ENCODE data around the gene CAPN15. TPM values are rescaled to one million over a fixed set of nuclear protein-coding genes. Genes with fewer than 3 reads are reported as not detected.

The CAPN15 gene
- polyA plus RNA-seq, 1 of the 3 experiments (the other 2 are of a cell fraction) = 22.9 TPM

DNA sequence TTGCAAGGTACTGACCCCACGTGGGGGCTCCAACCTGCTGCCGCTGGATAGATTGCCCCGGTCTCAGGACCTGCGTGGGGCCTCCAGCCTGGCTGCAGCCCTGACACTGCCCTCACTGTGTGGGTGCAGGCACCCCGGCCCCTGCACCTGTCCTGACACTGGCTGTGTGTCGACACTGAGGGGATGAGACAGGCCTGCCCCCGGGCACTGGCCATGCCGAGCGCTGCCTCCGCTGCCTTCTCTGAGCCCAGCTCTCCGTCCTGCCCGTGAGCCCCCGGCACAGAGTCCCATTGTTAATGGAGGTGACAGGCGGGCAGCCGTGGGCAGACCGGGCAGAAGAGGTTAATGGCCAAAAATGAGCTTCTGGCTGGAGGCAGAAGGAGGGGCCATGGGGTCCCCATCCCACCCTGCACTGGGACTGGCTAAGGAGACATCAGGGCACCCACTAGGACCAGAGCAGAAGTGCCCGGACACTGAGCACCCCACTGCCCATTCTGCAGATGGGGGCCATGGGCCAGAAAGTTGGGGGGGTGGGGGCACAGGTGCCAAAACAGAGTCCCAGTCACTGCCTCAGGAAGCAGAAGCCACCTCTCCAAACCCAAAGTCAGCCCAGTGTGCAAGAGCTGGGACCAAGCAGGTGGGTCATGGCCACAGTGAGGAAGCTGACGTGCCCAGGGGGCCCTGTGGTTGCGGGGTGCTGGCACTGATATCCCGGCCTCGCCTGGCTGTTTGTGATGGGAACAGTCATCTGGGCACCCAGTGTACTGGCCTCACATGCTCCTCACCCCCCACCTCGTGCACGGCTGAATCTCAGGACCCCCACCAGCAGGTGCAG is 30.2 kb downstream of the CAPN15 start:
- ChIA-PET POLR2A (interaction anchor here (2.3 kb wide), 1 partner anchor 8 kb away, joined by 12 read pairs; the partner anchor contains the start of gene NHLRC4), CTCF (interaction anchor here (0.8 to 1.9 kb wide), 3 partner anchors 8 to 67 kb away, joined by 3 to 6 read pairs (median 3); no protein-coding TSS in a partner anchor)
- DNase-seq = no peak
- no peaks in the 10 kb centered on the region for H3K9me2 ChIP-seq
- H3K27me3 ChIP-seq (ENCODE audit: insufficient read depth) = peaks cover 27% of the 10 kb centered on the region
- TF ChIP-seq JUND (IDR thresholded peaks at IDR 0.05) = no peak
- TF ChIP-seq, protein P1, sequence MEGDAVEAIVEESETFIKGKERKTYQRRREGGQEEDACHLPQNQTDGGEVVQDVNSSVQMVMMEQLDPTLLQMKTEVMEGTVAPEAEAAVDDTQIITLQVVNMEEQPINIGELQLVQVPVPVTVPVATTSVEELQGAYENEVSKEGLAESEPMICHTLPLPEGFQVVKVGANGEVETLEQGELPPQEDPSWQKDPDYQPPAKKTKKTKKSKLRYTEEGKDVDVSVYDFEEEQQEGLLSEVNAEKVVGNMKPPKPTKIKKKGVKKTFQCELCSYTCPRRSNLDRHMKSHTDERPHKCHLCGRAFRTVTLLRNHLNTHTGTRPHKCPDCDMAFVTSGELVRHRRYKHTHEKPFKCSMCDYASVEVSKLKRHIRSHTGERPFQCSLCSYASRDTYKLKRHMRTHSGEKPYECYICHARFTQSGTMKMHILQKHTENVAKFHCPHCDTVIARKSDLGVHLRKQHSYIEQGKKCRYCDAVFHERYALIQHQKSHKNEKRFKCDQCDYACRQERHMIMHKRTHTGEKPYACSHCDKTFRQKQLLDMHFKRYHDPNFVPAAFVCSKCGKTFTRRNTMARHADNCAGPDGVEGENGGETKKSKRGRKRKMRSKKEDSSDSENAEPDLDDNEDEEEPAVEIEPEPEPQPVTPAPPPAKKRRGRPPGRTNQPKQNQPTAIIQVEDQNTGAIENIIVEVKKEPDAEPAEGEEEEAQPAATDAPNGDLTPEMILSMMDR (IDR thresholded peaks at IDR 0.05) = no peak
- TF ChIP-seq, protein P2, sequence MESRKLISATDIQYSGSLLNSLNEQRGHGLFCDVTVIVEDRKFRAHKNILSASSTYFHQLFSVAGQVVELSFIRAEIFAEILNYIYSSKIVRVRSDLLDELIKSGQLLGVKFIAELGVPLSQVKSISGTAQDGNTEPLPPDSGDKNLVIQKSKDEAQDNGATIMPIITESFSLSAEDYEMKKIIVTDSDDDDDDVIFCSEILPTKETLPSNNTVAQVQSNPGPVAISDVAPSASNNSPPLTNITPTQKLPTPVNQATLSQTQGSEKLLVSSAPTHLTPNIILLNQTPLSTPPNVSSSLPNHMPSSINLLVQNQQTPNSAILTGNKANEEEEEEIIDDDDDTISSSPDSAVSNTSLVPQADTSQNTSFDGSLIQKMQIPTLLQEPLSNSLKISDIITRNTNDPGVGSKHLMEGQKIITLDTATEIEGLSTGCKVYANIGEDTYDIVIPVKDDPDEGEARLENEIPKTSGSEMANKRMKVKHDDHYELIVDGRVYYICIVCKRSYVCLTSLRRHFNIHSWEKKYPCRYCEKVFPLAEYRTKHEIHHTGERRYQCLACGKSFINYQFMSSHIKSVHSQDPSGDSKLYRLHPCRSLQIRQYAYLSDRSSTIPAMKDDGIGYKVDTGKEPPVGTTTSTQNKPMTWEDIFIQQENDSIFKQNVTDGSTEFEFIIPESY (IDR thresholded peaks at IDR 0.05; ENCODE audit: borderline replicate concordance, low read depth) = no peak
- H3K27ac ChIP-seq (ENCODE audit: low read depth in 2 of 2, low read length in 1 of 2) = no peak overlapping the region
- H3K9me3 ChIP-seq = no peaks in the 10 kb centered on the region
- no peak overlapping the region for H2AFZ ChIP-seq (ENCODE audit: low read depth)
- H3K4me3 ChIP-seq (ENCODE audit: low read depth in 2 of 2, low read length in 1 of 2) = no peak overlapping the region
- H3K4me2 ChIP-seq = no peak overlapping the region
- no peaks in the 10 kb centered on the region for H4K20me1 ChIP-seq (ENCODE audit: insufficient read depth)
- peaks cover 0 to 9% of the 10 kb centered on the region in 2 experiments; a peak in 1 of 4 replicates for H3K4me1 ChIP-seq (ENCODE audit: control insufficient read depth in 1 of 2, insufficient read depth in 2 of 2, low read depth in 1 of 2, low read length in 1 of 2)
- H3F3A ChIP-seq (replicated peaks; ENCODE audit: insufficient read depth) = peaks cover 2% of the 10 kb centered on the region
- WGBS (ENCODE audit: low lambda C conversion rate) = 84% methylated on average over 15 of the region's 23 CpGs
- no peaks in the 10 kb centered on the region for H3K79me2 ChIP-seq (ENCODE audit: insufficient read depth)
- H3K36me3 ChIP-seq (replicated peaks in 1 of 2; ENCODE audit: control insufficient read depth in 1 of 2, insufficient read depth in 2 of 2, low read length in 1 of 2) = peaks cover 0 to 5% of the 10 kb centered on the region in 2 experiments
- H3K9ac ChIP-seq = no peak overlapping the region

DNA sequence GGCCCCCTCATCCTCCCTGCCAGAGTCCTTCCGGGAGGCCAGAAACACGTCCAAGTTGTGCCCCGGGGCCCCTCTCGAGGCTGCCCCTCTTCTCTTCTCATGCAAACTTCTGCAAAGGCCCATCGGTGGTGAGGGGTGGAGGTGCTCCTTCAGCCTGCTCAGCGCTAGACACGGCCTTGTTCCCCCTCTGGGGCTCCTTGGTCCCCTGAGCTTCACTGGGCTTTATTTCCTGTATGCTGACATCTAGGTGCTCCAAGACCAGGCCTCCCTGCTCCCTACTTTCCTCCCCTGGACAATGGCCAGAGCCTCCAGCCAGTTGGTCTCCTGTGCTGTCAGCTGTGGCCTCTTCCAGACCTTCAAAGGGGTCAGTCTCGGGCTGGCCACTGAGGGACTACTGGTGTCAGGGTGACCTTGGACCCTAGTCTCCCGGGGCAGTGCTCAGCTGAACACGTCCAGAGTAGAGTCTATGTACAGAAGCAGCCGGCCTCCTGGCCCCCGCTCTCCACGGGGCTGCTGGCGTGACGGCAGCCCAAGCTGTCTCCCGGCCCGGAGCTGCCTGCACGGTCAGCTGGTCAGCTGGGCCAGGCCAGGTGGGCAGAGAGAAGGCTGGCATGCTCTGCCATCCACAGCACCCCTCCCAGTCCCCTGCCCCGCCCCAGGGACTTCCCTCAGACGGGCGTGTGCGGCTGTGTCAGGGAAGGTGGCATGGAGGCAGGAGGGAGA is 30.9 kb downstream of the CAPN15 start:
- no peak overlapping the region for H3K4me3 ChIP-seq (ENCODE audit: low read depth in 2 of 2, low read length in 1 of 2)
- 76% methylated on average over 4 of the region's 22 CpGs for WGBS (ENCODE audit: low lambda C conversion rate)
- ChIA-PET POLR2A (interaction anchor here (0.5 kb wide), 1 partner anchor 13 kb away, joined by 3 read pairs; no protein-coding TSS in a partner anchor), CTCF (interaction anchor here (0.8 to 1.5 kb wide), 5 partner anchors 12 to 66 kb away, joined by 3 read pairs; no protein-coding TSS in a partner anchor)
- H3K27me3 ChIP-seq (ENCODE audit: insufficient read depth) = peaks cover 27% of the 10 kb centered on the region
- no peaks in the 10 kb centered on the region for H3K79me2 ChIP-seq (ENCODE audit: insufficient read depth)
- DNase-seq = no peak
- no peaks in the 10 kb centered on the region for H4K20me1 ChIP-seq (ENCODE audit: insufficient read depth)
- no peak overlapping the region for H3K27ac ChIP-seq (ENCODE audit: low read depth in 2 of 2, low read length in 1 of 2)
- no peaks in the 10 kb centered on the region for H3K9me2 ChIP-seq
- no peaks in the 10 kb centered on the region for H3K9me3 ChIP-seq
- peaks cover 0 to 9% of the 10 kb centered on the region in 2 experiments; a peak in 1 of 4 replicates for H3K4me1 ChIP-seq (ENCODE audit: control insufficient read depth in 1 of 2, insufficient read depth in 2 of 2, low read depth in 1 of 2, low read length in 1 of 2)
- peaks cover 0 to 5% of the 10 kb centered on the region in 2 experiments for H3K36me3 ChIP-seq (replicated peaks in 1 of 2; ENCODE audit: control insufficient read depth in 1 of 2, insufficient read depth in 2 of 2, low read length in 1 of 2)
- H2AFZ ChIP-seq (ENCODE audit: low read depth) = no peak overlapping the region
- peaks cover 2% of the 10 kb centered on the region for H3F3A ChIP-seq (replicated peaks; ENCODE audit: insufficient read depth)
- no peak overlapping the region for H3K9ac ChIP-seq
- no peak overlapping the region for H3K4me2 ChIP-seq
- no peak for TF ChIP-seq MEF2A (IDR thresholded peaks at IDR 0.05; ENCODE audit: borderline replicate concordance, low read depth)
- no peak for TF ChIP-seq POLR2AphosphoS5 (IDR thresholded peaks at IDR 0.05; ENCODE audit: low read depth, low read length)
- TF ChIP-seq NFIC (IDR thresholded peaks at IDR 0.05; ENCODE audit: borderline replicate concordance) = no peak
- TF ChIP-seq CHD2 (IDR thresholded peaks at IDR 0.05; ENCODE audit: low read length, partially characterized antibody) = no peak
- no peak for TF ChIP-seq RFX5 (IDR thresholded peaks at IDR 0.05; ENCODE audit: low read length)
- no peak for TF ChIP-seq ELF1 (IDR thresholded peaks at IDR 0.05)
- TF ChIP-seq RAD21 (IDR thresholded peaks at IDR 0.05; ENCODE audit: low read length) = no peak
- no peak for TF ChIP-seq FOSL2 (IDR thresholded peaks at IDR 0.05; ENCODE audit: borderline replicate concordance, low read depth)
- TF ChIP-seq GATA2 (CRISPR knock-in tag; IDR thresholded peaks at IDR 0.05) = no peak
- TF ChIP-seq, protein P3, sequence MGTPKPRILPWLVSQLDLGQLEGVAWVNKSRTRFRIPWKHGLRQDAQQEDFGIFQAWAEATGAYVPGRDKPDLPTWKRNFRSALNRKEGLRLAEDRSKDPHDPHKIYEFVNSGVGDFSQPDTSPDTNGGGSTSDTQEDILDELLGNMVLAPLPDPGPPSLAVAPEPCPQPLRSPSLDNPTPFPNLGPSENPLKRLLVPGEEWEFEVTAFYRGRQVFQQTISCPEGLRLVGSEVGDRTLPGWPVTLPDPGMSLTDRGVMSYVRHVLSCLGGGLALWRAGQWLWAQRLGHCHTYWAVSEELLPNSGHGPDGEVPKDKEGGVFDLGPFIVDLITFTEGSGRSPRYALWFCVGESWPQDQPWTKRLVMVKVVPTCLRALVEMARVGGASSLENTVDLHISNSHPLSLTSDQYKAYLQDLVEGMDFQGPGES (IDR thresholded peaks at IDR 0.05; ENCODE audit: low read depth, low read length) = no peak
- TF ChIP-seq YY1 (IDR thresholded peaks at IDR 0.05; ENCODE audit: low read depth) = no peak
- no peak for TF ChIP-seq SMC3 (IDR thresholded peaks at IDR 0.05; ENCODE audit: low read depth, low read length)
- TF ChIP-seq TAF1 (IDR thresholded peaks at IDR 0.05; ENCODE audit: borderline replicate concordance, low read depth, low read length) = no peak
- TF ChIP-seq, protein P4, sequence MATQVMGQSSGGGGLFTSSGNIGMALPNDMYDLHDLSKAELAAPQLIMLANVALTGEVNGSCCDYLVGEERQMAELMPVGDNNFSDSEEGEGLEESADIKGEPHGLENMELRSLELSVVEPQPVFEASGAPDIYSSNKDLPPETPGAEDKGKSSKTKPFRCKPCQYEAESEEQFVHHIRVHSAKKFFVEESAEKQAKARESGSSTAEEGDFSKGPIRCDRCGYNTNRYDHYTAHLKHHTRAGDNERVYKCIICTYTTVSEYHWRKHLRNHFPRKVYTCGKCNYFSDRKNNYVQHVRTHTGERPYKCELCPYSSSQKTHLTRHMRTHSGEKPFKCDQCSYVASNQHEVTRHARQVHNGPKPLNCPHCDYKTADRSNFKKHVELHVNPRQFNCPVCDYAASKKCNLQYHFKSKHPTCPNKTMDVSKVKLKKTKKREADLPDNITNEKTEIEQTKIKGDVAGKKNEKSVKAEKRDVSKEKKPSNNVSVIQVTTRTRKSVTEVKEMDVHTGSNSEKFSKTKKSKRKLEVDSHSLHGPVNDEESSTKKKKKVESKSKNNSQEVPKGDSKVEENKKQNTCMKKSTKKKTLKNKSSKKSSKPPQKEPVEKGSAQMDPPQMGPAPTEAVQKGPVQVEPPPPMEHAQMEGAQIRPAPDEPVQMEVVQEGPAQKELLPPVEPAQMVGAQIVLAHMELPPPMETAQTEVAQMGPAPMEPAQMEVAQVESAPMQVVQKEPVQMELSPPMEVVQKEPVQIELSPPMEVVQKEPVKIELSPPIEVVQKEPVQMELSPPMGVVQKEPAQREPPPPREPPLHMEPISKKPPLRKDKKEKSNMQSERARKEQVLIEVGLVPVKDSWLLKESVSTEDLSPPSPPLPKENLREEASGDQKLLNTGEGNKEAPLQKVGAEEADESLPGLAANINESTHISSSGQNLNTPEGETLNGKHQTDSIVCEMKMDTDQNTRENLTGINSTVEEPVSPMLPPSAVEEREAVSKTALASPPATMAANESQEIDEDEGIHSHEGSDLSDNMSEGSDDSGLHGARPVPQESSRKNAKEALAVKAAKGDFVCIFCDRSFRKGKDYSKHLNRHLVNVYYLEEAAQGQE (IDR thresholded peaks at IDR 0.05; ENCODE audit: low read depth, low read length) = no peak

Data from SK-N-SH (cell line).